ENCODE results near the gene TXNDC17.
"Not testable (repeated sequence)": the region's sequence is repeated elsewhere in the genome, so short reads cannot be mapped to it uniquely, and the experiment has no call there.

TXNDC17 gene

GRCh38 chr17:6636616-6637457 lies 4.0 kb upstream of the TXNDC17 start:
- no peak for DNase-seq (ENCODE audit: extremely low read depth in 1 of 2, low read depth in 1 of 2)

DNA sequence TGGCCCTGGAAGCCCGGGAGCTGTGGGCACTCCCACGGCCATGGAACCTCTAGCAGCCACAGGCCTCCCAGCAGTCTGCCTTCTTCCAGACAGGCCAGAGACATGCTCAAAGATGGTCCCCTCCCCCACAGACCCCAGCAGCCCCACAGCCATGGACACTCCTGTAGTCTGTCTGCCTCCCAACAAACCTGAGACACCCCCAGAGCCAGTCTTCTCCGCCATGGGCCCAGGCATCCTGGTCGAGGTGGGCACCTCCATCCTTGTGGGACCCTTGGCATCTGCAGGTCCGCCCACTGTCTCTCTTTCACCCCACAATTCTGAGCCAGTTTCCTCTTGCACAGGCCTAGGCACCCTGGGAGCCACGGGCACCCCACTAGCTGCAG lies 3.4 kb upstream of the TXNDC17 start:
- no peak for DNase-seq (ENCODE audit: extremely low read depth in 1 of 2, low read depth in 1 of 2)

DNA sequence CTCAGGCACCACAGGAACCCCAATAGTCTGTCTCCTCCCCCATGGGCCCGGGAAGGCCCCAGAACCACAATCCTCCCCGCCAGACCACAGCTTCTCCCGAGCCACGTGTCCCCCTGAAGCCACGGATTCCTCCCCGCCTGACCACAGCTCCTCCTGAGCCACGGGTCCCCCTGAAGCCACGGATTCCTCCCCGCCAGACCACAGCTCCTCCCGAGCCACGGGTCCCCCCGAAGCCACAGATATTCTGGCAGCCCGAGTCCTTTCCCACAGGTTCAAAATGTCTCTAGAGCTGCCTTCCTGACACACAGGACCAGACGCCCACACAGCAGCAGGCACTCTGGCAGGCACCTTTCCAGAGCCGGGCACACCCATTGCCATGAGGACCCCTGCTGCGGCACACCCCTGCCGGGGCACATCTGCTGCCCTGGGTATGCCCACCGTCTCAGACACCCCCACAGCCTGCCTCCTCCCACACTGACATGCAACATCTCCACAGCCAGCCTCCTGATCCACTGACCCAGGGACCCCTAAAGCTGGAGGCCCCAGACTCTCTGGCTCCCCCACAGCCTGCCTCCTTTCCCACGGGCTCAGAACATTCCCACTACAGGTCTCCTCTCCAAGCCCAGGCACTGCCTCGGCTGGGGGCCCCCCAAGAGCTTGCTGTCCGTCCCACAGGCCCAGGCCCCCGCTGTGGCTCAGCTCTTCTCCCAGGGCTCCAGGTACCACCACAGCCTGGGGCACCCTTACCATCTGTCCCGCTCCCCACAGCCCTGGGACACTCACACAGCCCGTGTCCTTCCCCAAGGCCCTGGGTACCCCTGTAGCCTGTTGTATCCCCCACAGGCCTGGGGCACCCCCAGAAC lies 2.6 kb upstream of the TXNDC17 start:
- no peak for DNase-seq (ENCODE audit: extremely low read depth in 1 of 2, low read depth in 1 of 2)

- DNase-seq (ENCODE audit: extremely low read depth in 1 of 2, low read depth in 1 of 2) = no peak
Observed at GRCh38 chr17:6639014-6639585, 1.8 kb upstream of the TXNDC17 start.

GRCh38 chr17:6639586-6640535 lies 999 bp upstream of the TXNDC17 start:
- no peak for DNase-seq (ENCODE audit: extremely low read depth in 1 of 2, low read depth in 1 of 2)

- DNase-seq (ENCODE audit: extremely low read depth in 1 of 2, low read depth in 1 of 2) = no peak
Observed at GRCh38 chr17:6641247-6641863, 495 bp downstream of the TXNDC17 start.

GRCh38 chr17:6642592-6642991 lies 1.7 kb downstream of the TXNDC17 start:
- DNase-seq (ENCODE audit: extremely low read depth in 1 of 2, low read depth in 1 of 2) = no peak

GRCh38 chr17:6643451-6644125 lies 2.7 kb downstream of the TXNDC17 start:
- DNase-seq (ENCODE audit: extremely low read depth in 1 of 2, low read depth in 1 of 2) = no peak

DNA sequence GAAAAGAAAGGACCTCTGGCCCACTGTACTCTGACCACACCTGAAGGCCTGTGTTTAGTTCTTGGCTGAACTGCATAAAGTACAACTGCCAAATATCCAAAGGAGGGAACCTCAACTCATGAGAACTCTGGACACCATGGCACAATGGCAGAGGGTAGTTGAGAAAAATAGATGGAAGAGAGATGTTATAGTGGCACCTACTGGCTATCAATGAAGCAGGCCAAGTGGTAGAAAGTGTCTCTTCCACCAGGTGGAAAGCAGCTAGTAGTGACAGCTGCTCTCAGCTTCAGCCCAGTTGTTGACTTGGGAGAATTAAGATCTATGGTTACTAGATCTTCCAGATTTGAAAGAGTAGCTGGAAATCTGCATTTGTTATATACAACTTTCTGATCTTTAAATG lies 7.3 kb downstream of the TXNDC17 start:
- DNase-seq (ENCODE audit: extremely low read depth in 1 of 2, low read depth in 1 of 2) = no peak

GRCh38 chr17:6651354-6651918 lies 10.6 kb downstream of the TXNDC17 start, which contains the start of the genes C17orf100 and MED31:
Gene C17orf100, plus strand, starts transcription at chr17:6651762. Its CDS starts 152 bp downstream, at chr17:6651914.
Gene MED31, minus strand, starts transcription at chr17:6651605. Its CDS starts 77 bp downstream, at chr17:6651528.
- peak; percentile 84 to 91 for DNase-seq (ENCODE audit: extremely low read depth in 1 of 2, low read depth in 1 of 2)

DNA sequence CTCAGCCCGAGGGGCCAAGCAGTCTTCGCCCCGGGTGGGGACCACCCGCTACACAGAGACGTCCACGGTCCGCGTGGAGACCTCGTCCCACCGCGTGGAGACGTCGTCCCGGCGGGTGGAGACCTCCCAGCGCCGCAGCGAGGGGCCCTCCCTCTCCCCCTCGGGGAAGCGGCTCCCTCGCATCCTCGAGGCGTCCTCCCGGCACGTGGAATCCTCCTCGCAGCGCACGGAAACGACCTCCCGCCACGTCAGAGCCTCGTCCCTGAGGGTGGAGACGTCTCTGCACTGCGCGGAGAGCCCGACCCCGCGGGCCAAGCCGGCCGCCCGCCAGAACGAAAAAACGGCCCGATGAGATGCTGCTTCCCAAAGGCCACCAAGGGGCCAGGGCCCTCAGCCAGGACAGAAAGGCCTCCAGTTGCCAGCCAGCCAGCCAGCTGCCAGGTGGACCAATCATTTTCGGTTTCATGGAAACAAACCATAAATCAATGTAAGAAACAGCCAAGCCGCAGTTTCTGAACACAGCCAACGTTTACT lies 11.1 kb downstream of the TXNDC17 start:
- no peak for DNase-seq (ENCODE audit: extremely low read depth in 1 of 2, low read depth in 1 of 2)

- no peak for DNase-seq (ENCODE audit: extremely low read depth in 1 of 2, low read depth in 1 of 2)
Observed at GRCh38 chr17:6654841-6655731, 14.2 kb downstream of the TXNDC17 start.

DNA sequence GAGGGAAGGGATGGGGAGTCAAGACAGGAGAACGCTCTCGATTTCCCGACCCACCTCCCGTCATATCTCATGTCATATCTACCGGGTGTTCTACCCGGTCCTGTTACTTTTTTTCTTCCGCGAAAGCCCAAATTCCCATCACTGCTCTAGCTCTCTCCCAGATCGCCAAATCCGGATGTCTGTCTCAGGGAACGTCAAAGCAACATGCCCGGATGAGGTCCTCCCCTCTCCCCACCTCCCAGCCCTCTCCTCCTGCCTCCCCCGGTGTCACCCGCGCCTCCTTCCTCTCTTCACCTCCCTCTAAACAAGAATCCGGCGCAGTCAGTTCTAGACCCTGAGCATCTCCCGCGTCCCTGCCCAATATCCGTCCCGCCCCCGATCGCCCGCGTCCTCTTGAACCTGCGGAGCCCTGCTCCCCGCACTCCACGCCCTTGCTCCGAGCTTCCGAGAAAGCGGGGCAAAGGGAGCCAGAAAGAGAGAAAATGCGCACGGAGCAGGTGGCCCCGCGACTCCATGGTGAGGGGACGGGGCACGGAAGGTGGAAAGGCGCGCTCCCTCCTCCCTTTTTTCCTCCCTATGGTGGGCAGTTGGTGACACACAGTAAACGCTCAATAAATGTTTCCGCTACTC lies 15.0 kb downstream of the TXNDC17 start:
- DNase-seq (ENCODE audit: extremely low read depth in 1 of 2, low read depth in 1 of 2) = not testable (repeated sequence)

GRCh38 chr17:6656797-6657632 lies 16.2 kb downstream of the TXNDC17 start:
- DNase-seq (ENCODE audit: extremely low read depth in 1 of 2, low read depth in 1 of 2) = peak; percentile 36

GRCh38 chr17:6657633-6658287 lies 16.9 kb downstream of the TXNDC17 start:
- no peak for DNase-seq (ENCODE audit: extremely low read depth in 1 of 2, low read depth in 1 of 2)

- DNase-seq (ENCODE audit: extremely low read depth in 1 of 2, low read depth in 1 of 2) = not testable (repeated sequence)
Observed at GRCh38 chr17:6658411-6658810, 17.6 kb downstream of the TXNDC17 start.

Data from activated CD8-positive, alpha-beta memory T cell treated with anti-CD3 and anti-CD28 coated beads for 1 hour (primary cell).